SJCRH30 (cell line): Measurements from ENCODE around the gene ST3GAL3. TPM values are rescaled to one million over a fixed set of nuclear protein-coding genes. Genes with fewer than 3 reads are reported as not detected.

ENCODE experiments used
- DNase-seq, 2 experiments: peaks; one replicate each; pipeline ENCODE4 v3.0.0-alpha.2; 2015 to 2020
- H3K27ac ChIP-seq: fragments of 250-450 bp; sonication (Bioruptor Pico); 2 replicates; pipeline ENCODE4 v1.5.1; 2020; ENCODE audit warnings: mild to moderate bottlenecking, moderate library complexity
- H3K27me3 ChIP-seq: fragments of 250-450 bp; sonication (Bioruptor Pico); 2 replicates; pipeline ENCODE4 v1.5.1; 2020; ENCODE audit warnings: mild to moderate bottlenecking, moderate library complexity
- H3K36me3 ChIP-seq: fragments of 250-450 bp; sonication (Bioruptor Pico); 2 replicates; pipeline ENCODE4 v1.5.1; 2020; ENCODE audit warnings: mild to moderate bottlenecking, moderate library complexity
- H3K4me1 ChIP-seq: fragments of 250-450 bp; sonication (Bioruptor Pico); 2 replicates; pipeline ENCODE4 v1.5.1; 2020; ENCODE audit warnings: mild to moderate bottlenecking, moderate library complexity
- H3K4me3 ChIP-seq: fragments of 250-450 bp; sonication (Bioruptor Pico); 2 replicates; pipeline ENCODE4 v1.5.1; 2020; ENCODE audit warnings: mild to moderate bottlenecking, moderate library complexity
- H3K9me3 ChIP-seq: fragments of 250-450 bp; sonication (Bioruptor Pico); replicated peaks from 2 replicates; pipeline ENCODE4 v1.5.1; 2020; ENCODE audit warnings: mild to moderate bottlenecking, moderate library complexity
- total RNA-seq: library from RNA; depleted of rRNA; stranded (reverse); fragments of >200 nt; shearing (Covaris generic); gene quantifications from 2 replicates; pipeline ENCODE4 v1.2.3, GENCODE V29; 2014

Gene ST3GAL3
- total RNA-seq, 1 experiment from 2014 or later = 10.5 TPM

DNA sequence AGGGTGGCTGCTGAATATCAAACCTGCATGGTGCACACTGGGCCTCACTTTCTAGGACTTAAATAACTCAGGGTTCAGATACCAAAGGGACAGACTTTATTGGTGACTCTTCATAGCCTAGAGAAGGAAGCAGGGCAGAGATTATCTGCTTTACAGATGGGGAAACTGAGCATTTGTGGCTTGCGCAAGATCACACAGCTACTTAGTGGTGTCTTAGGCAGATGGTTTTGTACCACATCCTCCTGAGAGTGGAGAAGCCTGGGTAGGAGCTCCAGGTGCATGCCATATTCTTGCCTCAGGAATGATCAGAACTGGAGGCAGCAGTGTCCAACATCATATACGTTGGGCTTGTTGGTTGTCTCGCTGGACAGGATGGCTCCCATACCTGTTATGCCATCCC lies 255.7 kb downstream of the ST3GAL3 start:
- Histone ChIP-seq H3K27ac (no peak overlapping the region), H3K4me3 (no peak overlapping the region), H3K27me3 (no peaks in the 10 kb centered on the region), H3K36me3 (no peaks in the 10 kb centered on the region), H3K4me1 (no peaks in the 10 kb centered on the region), H3K9me3 (no peaks in the 10 kb centered on the region)
- DNase-seq = no peak

DNA sequence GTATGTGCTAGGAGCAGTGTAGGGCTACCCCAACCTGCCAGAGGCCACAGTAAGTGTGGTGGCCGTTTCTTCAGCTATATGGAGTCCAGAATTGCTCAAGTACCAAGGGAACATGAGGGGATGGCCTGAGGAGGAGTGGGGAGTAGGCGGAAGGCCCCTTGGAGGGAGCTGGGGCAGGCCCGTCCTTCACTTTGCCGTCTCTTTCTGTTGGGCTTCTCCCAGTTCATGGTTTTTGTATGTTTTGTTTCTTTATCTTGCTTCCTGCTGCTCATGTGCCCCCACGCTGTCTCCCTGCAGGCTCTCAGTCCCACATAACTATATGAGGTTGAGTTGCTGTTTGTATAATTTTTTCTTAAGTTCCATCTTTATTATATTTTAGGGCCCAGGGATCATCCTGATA lies 256.6 kb downstream of the ST3GAL3 start:
- H3K27me3 ChIP-seq = no peaks in the 10 kb centered on the region
- no peak for DNase-seq
- H3K4me3 ChIP-seq = no peak overlapping the region
- no peaks in the 10 kb centered on the region for H3K36me3 ChIP-seq
- no peaks in the 10 kb centered on the region for H3K9me3 ChIP-seq
- no peak overlapping the region for H3K27ac ChIP-seq
- no peaks in the 10 kb centered on the region for H3K4me1 ChIP-seq

DNA sequence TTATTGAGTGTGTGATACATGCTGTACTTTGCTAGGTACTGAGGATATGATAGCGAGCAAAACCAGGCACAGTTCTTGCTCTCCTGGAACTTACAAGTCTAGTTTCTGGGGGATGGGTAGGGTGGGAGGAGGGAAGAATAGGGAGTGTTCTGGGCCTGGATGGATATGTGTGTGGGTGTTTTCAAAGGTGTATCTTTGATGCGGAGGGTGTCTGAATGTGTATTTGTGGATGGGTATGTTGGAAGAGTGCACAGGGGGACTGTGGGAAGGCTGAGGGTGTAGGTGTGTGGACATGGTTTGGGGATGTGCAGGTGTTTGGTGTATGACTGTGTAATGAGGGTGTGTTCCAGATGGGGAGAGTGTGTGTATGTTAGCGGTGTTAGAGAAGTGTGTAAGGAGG lies 258.0 kb downstream of the ST3GAL3 start:
- no peak overlapping the region for H3K27ac ChIP-seq
- no peaks in the 10 kb centered on the region for H3K9me3 ChIP-seq
- no peaks in the 10 kb centered on the region for H3K36me3 ChIP-seq
- H3K27me3 ChIP-seq = no peaks in the 10 kb centered on the region
- H3K4me3 ChIP-seq = no peak overlapping the region
- H3K4me1 ChIP-seq = no peaks in the 10 kb centered on the region
- no peak for DNase-seq

DNA sequence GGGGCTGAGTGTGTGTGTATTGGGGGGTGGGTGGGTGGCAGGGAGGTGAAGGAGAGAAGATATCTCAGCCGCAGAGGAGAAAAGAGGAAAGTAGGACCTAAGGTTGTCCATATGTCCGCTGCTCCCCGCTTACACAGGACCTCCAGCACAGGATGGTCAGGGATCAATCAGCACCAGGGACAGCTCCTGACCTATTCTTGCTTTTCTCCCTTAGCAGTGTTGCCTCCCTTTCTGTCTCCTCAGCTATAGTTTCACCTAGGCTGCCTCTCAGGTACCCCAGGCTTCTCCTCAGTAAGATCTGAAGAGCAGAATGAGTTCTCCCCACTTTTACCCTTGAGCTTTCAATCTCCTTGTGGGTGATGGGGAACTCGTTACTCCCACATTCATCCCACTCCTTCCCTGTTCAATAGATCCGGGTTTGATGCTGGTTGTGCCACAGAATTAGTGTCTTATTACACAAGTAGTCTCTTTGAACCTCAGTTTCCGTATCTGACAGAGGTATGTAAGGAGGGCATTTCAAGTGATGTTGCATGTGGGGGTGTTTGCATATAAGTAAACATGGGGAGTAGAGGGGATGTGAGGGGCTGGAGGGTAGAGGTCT lies 261.1 kb downstream of the ST3GAL3 start:
- peak; percentile 63 to 83 for DNase-seq
- Histone ChIP-seq H3K4me3 (no peak overlapping the region), H3K27ac (no peak overlapping the region), H3K4me1 (no peaks in the 10 kb centered on the region), H3K9me3 (no peaks in the 10 kb centered on the region), H3K27me3 (no peaks in the 10 kb centered on the region), H3K36me3 (peaks cover 7% of the 10 kb centered on the region; the same call in 1 of the 2 replicates)

DNA sequence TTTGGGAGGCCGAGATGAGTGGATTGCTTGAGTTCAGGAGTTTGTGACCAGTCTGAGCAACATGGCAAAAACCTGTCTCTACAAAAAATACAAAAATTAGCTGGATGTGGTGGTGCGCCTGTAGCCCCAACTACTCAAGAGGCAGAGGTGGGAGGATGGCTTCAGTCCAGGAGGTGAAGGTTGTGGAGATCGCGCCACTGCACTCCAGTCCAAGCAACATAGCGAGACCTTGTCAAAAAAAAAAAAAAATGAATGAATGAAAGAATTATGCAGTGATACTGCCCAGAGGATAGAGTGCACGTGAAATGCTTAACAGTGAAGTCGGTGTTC lies 262.0 kb downstream of the ST3GAL3 start:
- H3K27me3 ChIP-seq = no peaks in the 10 kb centered on the region
- no peaks in the 10 kb centered on the region for H3K4me1 ChIP-seq
- DNase-seq = no peak
- H3K4me3 ChIP-seq = no peak overlapping the region
- no peak overlapping the region for H3K27ac ChIP-seq
- H3K9me3 ChIP-seq = no peaks in the 10 kb centered on the region
- peaks cover 7% of the 10 kb centered on the region; the same call in 1 of the 2 replicates for H3K36me3 ChIP-seq

DNA sequence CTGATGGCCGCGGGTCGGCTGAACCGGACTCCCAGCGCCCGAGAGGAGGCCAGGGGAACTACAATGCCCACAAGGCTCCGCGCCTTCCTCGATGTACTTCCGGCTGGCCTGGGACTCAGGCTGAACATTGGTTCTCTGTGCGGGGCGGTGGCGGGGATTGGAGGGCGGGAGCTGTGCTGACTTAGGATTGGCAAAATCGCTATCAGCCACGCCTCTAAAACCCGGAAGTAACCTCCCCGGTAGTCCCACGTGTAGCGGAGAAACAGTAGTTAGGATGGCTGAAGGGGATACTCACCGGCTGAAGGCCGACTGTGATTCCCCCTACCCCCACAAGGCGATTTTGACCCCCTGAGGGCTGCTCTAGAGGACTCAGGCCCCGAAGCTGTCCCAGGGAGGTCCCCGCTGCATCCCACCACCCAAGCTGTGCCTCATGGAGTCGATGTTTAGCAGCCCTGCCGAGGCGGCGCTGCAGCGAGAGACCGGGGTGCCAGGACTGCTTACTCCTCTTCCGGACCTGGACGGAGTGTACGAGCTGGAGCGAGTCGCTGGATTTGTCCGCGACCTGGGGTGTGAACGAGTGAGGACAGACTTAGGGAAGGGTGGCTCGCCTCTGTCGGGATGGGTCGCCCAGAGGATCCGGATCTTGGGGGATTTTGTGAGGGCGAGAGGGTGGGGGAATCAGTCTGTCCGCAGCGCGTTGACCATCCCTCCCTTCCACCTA lies 262.6 kb downstream of the ST3GAL3 start, which contains the start of gene DPH2:
DPH2 (plus strand) TSS at position 265 of the 721 bp plus-strand sequence; CDS start at position 431, 166 bp downstream.
- peak within 1 kb of the TSS; percentile 76 for H3K4me3 ChIP-seq
- H3K4me1 ChIP-seq = no peaks in the 10 kb centered on the region
- no peaks in the 10 kb centered on the region for H3K27me3 ChIP-seq
- peak; percentile 99 for DNase-seq
- no peak within 1 kb of the TSS for H3K27ac ChIP-seq
- H3K36me3 ChIP-seq = peaks cover 7% of the 10 kb centered on the region; the same call in 1 of the 2 replicates
- H3K9me3 ChIP-seq = no peaks in the 10 kb centered on the region

DNA sequence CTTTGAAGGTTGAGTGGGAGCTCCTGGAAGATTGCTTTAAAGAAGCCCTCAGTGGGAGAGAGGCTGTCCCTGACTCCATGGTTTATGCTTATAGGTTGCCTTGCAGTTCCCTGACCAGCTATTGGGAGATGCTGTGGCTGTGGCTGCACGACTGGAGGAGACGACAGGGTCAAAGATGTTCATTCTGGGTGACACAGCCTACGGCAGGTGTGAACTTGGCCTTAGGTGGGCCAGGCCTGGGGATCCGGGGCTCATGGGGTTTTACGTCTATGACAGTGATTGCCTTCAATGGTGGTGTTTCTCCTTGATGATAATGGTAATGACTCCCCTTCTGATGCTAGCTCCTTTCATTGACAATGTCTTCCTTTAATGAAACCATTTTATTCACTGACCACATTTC lies 263.2 kb downstream of the ST3GAL3 start:
- DNase-seq = no peak
- Histone ChIP-seq H3K4me3 (peak overlapping the region; percentile 76), H3K27ac (no peak overlapping the region), H3K4me1 (no peaks in the 10 kb centered on the region), H3K27me3 (no peaks in the 10 kb centered on the region), H3K36me3 (peaks cover 7% of the 10 kb centered on the region; the same call in 1 of the 2 replicates), H3K9me3 (no peaks in the 10 kb centered on the region)

DNA sequence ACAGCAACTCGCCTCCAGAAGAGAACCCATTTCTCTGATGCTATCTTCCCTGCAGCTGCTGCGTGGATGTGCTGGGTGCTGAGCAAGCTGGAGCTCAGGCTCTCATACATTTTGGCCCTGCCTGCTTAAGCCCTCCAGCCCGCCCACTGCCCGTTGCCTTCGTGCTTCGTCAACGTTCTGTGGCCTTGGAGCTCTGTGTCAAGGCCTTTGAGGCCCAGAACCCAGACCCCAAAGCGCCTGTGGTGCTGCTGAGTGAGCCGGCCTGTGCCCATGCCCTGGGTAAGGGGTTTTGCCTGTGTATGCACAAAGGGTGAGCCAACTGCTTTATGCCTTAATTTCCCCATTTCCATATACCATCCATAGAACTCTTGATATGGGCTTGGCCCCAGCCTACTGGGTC lies 263.6 kb downstream of the ST3GAL3 start:
- Histone ChIP-seq H3K27ac (no peak overlapping the region), H3K4me1 (no peaks in the 10 kb centered on the region), H3K9me3 (no peaks in the 10 kb centered on the region), H3K4me3 (no peak overlapping the region; the same call in 1 of the 2 replicates), H3K27me3 (no peaks in the 10 kb centered on the region), H3K36me3 (peaks cover 7% of the 10 kb centered on the region; the same call in 1 of the 2 replicates)
- DNase-seq = no peak

DNA sequence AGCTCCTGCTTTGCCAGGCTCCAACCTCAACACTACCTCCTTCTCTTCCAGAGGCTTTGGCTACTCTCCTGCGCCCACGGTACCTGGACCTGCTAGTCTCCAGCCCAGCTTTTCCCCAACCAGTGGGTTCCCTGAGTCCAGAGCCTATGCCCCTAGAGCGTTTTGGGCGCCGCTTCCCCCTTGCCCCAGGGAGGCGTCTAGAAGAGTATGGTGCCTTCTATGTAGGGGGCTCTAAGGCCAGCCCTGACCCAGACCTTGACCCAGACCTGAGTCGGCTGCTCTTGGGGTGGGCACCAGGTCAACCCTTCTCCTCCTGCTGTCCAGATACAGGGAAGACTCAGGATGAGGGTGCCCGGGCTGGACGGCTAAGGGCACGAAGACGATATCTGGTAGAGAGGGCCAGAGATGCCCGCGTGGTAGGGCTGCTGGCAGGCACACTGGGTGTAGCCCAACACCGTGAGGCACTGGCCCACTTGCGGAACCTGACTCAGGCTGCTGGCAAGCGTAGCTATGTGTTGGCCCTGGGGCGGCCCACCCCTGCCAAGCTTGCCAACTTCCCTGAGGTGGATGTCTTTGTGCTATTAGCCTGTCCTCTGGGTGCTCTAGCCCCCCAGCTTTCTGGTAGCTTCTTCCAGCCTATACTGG lies 264.1 kb downstream of the ST3GAL3 start:
- Histone ChIP-seq H3K27ac (no peak overlapping the region), H3K4me1 (no peaks in the 10 kb centered on the region), H3K9me3 (no peaks in the 10 kb centered on the region), H3K4me3 (no peak overlapping the region), H3K27me3 (no peaks in the 10 kb centered on the region), H3K36me3 (peaks cover 10% of the 10 kb centered on the region)
- DNase-seq = no peak

DNA sequence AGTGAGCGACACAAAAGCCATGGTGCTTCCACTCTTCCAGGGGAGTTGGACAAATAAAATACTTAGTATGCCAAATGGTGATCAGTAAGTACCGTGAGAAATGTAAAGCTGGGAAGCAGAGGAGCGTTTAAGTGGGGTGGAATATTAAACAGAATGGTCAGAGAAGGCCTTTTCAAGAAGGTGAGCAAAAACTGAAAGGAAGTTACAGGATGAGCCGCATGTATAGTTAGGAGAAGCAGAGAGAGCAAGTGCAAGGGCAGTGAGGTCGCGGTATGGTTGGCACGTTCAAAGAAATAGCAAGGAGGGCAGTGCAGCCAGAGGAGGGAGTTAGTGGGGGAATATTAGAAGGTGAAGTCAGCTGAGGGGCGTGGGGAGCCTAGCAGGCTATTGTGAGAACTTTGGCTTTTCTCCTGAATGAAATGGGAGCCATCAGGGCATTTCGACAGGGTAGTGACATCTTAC lies 266.7 kb downstream of the ST3GAL3 start:
- DNase-seq = no peak
- Histone ChIP-seq H3K27ac (peak overlapping the region; percentile 59), H3K27me3 (no peaks in the 10 kb centered on the region), H3K4me1 (peaks cover 3% of the 10 kb centered on the region; the same call in 1 of the 2 replicates), H3K36me3 (peaks cover 20% of the 10 kb centered on the region), H3K9me3 (no peaks in the 10 kb centered on the region), H3K4me3 (peak overlapping the region; percentile 79)

DNA sequence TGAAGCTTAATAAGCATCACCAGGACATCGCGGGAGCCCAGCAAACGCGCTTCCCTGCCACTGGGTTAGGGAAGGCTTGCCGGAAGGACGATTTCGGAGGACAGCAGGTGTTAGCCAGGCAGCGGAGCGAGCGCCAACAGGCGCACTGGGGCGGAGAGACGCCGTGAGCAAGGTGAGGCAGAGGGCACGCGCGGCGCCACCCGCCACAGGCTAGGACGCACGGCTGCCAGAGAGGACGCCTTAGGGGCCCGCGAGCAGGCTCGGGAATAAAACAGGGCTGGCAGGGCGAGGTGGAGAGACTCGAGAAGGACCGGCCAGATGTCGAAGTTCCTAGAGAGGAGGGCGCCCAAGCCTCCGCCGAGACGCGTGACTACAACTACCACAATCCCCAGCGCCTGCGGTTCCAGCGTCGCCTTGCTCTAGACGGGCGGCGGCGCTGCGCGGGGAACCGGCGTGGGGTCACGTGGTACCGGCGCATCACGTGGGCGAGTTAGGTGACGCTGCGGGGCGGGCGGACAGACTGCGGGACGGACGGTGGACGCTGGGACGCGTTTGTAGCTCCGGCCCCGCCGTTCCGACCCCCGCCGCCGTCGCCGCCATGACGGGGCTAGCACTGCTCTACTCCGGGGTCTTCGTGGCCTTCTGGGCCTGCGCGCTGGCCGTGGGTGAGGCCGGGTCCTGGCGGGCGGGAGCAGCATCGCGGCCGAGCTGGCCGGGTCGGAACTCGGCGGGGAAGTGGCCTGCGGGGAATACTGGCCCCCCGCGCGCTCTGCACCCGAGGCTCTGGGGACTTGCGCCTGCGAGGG lies 267.3 kb downstream of the ST3GAL3 start, which contains the start of gene ATP6V0B:
ATP6V0B (plus strand) TSS at position 518 of the 806 bp plus-strand sequence; CDS start at position 599, 81 bp downstream.
- Histone ChIP-seq H3K4me1 (peaks cover 3% of the 10 kb centered on the region; the same call in 1 of the 2 replicates), H3K9me3 (no peaks in the 10 kb centered on the region), H3K36me3 (peaks cover 20% of the 10 kb centered on the region), H3K27ac (peak within 1 kb of the TSS; percentile 59), H3K4me3 (peak within 1 kb of the TSS; percentile 79), H3K27me3 (no peaks in the 10 kb centered on the region)
- DNase-seq = peak; percentile 97 to 98

DNA sequence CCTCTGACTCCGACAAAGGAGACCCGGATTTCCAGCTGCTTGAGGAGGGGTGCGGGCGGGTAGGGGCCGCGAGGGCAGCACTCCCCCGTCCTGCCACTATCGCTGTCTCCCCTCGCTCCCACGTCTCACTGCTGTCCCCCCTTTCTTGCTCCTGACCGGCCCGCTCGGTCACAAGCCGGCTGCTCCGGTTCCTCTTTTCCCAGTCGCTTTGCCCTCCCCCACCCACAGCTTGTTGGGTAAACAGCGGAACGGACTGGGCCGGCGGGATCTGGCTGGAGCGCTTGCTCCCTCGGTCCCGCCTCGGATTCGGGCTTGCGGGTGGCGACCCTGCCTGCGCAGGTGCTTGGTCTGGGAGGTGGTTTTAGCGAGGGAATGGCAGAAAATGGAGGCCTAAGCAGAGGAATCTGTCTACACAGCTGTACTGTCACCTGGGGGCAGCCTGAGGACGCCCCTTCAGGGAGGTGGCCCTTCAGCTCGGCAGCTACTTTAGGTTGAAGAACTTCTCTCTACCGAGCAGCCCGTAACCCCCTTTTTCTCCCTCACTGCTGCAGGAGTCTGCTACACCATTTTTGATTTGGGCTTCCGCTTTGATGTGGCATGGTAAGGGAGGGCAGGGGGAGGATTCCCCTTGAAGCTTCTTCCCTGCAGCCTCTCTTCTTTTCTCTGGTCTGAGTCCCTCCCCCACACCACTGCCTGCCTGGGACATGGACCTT lies 268.1 kb downstream of the ST3GAL3 start:
- Histone ChIP-seq H3K4me1 (peaks cover 7% of the 10 kb centered on the region; the same call in 1 of the 2 replicates), H3K27me3 (no peaks in the 10 kb centered on the region)
- peak; percentile 29 to 33 for DNase-seq

DNA sequence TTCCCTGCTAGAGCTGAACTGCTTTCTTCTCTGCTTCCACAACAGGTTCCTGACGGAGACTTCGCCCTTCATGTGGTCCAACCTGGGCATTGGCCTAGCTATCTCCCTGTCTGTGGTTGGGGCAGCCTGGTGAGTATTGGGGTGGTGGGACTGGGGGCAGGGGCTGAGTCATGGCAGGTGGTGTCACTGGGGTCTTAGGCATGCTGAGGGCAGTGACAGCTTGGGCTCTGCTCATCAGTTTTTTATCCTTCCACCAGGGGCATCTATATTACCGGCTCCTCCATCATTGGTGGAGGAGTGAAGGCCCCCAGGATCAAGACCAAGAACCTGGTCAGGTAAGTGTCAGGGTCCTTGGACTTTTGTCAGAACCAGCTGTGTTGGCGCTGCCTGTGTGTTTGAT lies 268.7 kb downstream of the ST3GAL3 start:
- DNase-seq = no peak
- Histone ChIP-seq H3K27me3 (no peaks in the 10 kb centered on the region), H3K27ac (no peak overlapping the region), H3K36me3 (peaks cover 20% of the 10 kb centered on the region), H3K4me3 (peak overlapping the region; percentile 79), H3K9me3 (no peaks in the 10 kb centered on the region), H3K4me1 (peaks cover 7% of the 10 kb centered on the region; the same call in 1 of the 2 replicates)

More for the DNA sequence above, 268.1 kb downstream of the ST3GAL3 start:
- Histone ChIP-seq H3K27ac (peak overlapping the region; percentile 59), H3K36me3 (peaks cover 20% of the 10 kb centered on the region), H3K4me3 (peak overlapping the region; percentile 79), H3K9me3 (no peaks in the 10 kb centered on the region)

DNA sequence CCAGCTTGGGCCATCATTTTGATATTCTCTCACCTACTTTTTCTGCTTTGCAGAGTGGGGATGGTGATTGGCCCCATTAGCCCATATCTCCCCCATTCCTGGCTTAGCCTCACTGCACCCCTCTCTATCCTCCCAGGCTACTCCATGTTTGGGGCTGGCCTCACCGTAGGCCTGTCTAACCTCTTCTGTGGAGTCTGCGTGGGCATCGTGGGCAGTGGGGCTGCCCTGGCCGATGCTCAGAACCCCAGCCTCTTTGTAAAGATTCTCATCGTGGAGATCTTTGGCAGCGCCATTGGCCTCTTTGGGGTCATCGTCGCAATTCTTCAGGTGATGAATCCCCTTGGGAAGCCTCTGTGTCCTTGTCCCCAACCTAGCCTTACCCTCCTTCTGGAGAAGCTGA lies 269.6 kb downstream of the ST3GAL3 start:
- peaks cover 20% of the 10 kb centered on the region for H3K36me3 ChIP-seq
- DNase-seq = no peak
- no peaks in the 10 kb centered on the region for H3K27me3 ChIP-seq
- no peak overlapping the region for H3K27ac ChIP-seq
- H3K9me3 ChIP-seq = no peaks in the 10 kb centered on the region
- peaks cover 7% of the 10 kb centered on the region; the same call in 1 of the 2 replicates for H3K4me1 ChIP-seq
- H3K4me3 ChIP-seq = no peak overlapping the region
